Measurements from ENCODE around the gene HOXD13.

HOXD13 gene

DNA sequence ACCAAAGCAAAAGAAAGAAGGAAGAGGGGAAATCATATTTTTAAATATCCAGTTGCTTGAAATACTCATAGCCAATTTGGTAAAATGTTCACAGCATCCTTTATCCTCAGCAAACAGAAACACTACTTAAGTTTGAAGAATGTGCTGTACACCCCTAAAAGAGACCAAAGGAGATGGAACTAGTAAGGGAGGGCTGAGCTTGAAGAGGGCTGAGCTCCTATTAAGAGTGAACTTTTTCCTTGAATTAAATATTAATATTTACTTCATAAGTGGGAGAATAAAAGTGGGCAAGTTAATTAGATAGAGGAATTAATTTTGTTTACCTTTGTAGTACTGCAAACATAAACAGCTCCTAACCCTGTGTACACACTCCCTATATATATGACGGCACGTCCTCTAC, 15.7 kb upstream of the HOXD13 start:
- FAIRE-seq (no peak), DNase-seq (ENCODE audit: insufficient read length, low spot score) (no peak)
- TF ChIP-seq, protein P1, sequence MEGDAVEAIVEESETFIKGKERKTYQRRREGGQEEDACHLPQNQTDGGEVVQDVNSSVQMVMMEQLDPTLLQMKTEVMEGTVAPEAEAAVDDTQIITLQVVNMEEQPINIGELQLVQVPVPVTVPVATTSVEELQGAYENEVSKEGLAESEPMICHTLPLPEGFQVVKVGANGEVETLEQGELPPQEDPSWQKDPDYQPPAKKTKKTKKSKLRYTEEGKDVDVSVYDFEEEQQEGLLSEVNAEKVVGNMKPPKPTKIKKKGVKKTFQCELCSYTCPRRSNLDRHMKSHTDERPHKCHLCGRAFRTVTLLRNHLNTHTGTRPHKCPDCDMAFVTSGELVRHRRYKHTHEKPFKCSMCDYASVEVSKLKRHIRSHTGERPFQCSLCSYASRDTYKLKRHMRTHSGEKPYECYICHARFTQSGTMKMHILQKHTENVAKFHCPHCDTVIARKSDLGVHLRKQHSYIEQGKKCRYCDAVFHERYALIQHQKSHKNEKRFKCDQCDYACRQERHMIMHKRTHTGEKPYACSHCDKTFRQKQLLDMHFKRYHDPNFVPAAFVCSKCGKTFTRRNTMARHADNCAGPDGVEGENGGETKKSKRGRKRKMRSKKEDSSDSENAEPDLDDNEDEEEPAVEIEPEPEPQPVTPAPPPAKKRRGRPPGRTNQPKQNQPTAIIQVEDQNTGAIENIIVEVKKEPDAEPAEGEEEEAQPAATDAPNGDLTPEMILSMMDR (IDR thresholded peaks at IDR 0.05; ENCODE audit: insufficient read depth, missing control alignments) = no peak

DNA sequence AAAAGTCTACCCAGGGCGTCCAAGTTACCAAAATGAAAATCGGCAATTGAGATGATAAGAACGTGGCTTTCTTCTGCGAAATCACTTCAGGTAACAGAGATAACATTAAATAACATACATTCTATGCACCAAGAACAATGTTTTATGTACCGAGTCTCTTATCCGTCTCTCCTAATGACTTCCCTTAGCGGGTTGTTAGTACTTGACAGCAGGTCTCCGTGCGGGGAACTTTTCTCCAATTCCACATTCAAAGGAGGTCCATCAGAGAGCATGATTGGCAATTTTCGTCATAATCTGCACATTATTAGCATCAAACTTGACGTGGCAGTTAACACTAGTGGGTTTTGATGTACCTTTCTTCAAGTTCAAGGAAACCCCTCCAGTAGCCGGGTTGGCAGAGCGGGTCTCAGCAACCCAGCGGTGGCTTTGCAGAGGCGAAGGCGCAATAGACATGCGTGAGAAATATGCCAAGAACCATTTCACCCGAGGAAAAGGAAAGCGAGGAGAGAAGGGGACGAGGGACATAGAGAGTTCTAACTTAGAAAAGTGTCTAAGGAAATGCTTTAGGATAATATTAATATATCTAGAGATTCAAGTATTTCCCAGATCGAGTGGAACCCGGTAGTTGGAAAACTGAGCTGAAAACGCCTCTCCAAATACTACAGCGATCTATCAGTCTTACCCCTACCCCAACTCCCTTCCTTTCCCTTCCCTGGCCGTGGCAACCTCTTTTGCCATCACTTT, 13.8 kb upstream of the HOXD13 start:
- TF ChIP-seq, protein P1 (IDR thresholded peaks at IDR 0.05; ENCODE audit: insufficient read depth, missing control alignments) = no peak
- no peak for FAIRE-seq
- DNase-seq (ENCODE audit: insufficient read length, low spot score) = no peak

DNA sequence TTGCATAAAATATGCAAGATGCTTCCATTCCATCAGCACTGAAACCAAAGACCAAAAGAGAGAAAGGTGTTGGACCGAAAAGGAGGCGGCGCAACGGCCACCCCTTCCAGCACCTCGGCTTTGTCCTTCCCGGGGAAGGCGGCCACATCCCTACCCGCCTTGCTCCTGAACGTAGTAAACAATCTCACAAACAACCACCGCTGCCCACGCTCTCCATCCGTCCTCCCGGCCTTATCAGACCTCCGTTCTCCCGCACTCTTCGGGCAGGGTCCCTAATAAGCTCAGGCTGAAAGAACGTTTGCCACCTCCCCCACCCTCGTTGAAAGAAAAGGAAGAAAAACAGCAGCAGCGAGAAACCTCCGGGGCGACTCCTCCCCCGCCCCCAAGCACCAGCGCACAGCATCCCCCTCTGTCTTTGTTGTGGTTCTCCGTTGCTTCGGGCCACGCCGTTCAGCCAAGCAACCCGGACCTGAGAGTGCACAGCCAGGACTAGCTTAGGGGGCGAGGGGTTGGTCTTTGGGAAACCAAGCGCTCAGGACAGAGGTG, 13.2 kb upstream of the HOXD13 start:
- DNase-seq (ENCODE audit: insufficient read length, low spot score) = no peak
- no peak for FAIRE-seq
- TF ChIP-seq, protein P1 (IDR thresholded peaks at IDR 0.05; ENCODE audit: insufficient read depth, missing control alignments) = no peak

DNA sequence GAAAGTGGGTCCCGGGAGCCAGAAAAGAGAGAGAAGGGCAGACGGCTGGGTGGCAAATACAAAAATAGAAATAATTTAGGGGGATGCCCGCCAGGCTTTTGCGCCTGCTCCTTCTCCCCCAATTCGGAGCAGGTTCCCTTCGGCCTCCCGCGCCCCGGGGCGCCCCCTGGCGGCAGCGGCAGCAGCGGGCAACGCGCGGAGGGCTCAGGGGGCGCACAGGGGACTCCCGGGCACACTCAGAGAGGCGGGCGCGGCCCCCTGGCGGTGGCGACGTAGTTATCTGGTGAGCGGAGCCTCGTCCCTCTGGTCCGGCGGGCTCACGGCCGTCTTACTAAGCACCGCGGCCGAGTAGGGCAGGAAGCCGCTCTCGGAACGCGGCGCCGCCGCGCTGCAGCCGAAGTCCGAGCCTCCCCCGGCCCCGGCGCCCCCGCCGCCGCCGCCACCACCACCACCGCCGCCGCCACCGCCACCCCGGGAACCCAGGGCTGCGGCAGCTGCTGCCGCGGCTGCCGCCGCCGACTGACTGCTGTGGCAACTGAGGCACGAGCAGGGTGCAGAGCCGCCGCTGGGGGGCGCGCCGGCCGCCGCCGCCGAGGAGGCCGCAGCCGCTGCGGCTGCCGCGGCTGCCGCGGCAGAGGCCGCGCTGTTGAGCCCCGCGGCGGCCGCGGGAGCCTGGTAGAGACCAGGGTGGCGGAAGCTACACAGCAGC, 12.5 kb upstream of the HOXD13 start:
- DNase-seq (ENCODE audit: insufficient read length, low spot score) (no peak), FAIRE-seq (no peak)
- TF ChIP-seq, protein P1 (IDR thresholded peaks at IDR 0.05; ENCODE audit: insufficient read depth, missing control alignments) = peak; percentile 67

DNA sequence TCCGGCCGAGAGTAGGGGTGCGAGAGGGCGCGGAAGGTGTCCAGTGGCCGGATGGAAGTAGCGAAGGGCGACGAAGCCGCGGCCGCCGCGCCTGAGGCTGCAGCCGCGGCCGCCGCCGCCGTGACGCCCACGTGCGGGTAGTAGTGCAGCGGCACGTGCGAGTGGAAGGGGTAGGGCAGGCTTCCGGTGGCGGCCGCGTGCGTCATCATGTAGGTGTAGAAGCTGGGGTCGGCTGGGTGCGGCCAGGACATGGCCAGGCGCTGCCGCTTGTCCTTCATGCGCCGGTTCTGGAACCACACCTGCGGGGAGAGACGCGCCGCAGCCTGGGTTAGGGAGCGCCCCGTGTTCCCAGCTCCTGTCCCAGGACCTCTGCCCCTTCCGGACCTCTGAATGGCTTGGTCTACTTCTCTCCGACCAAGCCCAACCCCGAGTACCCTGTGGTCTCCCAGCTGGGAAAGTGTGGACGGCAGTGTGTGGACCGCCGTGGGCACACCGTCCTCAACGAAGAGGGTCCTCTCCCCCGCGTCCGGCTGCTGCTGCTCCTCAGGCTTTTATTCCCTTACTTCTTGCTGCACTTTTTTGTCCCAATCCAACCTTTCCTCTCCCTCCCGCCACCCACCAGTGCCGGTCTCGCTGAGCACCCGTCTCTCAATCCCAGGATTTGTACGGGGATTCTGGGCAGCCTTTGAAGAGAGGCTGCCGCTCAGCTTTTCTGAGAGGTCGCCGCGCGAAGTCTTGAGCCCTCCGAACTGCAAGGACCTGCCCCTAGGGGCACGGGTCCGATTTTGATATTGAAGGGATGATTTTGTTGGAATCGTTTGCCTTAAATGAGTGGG, 11.8 kb upstream of the HOXD13 start:
- DNase-seq (ENCODE audit: insufficient read length, low spot score) = no peak
- no peak for FAIRE-seq
- TF ChIP-seq, protein P1 (IDR thresholded peaks at IDR 0.05; ENCODE audit: insufficient read depth, missing control alignments) = no peak

DNA sequence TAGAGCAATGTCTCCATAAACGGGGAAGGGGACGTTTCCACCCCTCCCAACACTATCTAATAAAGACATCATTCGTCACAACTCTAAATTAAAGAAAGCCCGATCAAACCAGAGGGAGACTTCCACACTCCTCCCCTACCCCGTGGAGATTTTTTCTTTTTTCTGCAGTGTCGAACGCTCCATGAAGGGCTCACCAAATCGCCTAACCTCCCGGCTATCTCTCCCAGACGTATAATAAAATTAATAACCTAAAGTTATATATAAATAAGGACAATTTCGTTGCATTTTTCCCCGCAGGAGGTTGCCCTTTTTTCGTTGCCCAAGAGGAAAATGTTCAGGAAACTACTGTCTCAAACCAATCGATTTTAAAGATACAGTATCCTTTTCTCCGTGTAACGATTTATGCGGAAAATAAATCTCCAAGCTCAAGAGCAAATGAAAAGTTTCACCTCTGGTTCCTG, 11.1 kb upstream of the HOXD13 start:
- DNase-seq (ENCODE audit: insufficient read length, low spot score) = no peak
- no peak for FAIRE-seq
- TF ChIP-seq, protein P1 (IDR thresholded peaks at IDR 0.05; ENCODE audit: insufficient read depth, missing control alignments) = no peak
